SK-N-MC (cell line): ENCODE results near the gene SLC38A10.

Source experiments
- DNase-seq: peaks from one replicate; pipeline ENCODE4 v3.0.0-alpha.2; 2011; ENCODE audit warnings: low read depth, low spot score
- H3K27ac ChIP-seq: fragments of 200-600 bp; sonication (generic); 2 replicates; pipeline ENCODE4 v1.5.1; 2016; ENCODE audit warnings: mixed run types
- H3K36me3 ChIP-seq: fragments of 200-600 bp; sonication (generic); 2 replicates; pipeline ENCODE4 v1.6.1; 2017; ENCODE audit warnings: antibody characterized with exemption, low read length, mixed read lengths; ENCODE audit not compliant: insufficient read depth
- H3K4me3 ChIP-seq: fragments of 200-600 bp; sonication (generic); 2 replicates; pipeline ENCODE4 v1.5.1; 2016
- H3K9ac ChIP-seq: fragments of 200-600 bp; sonication (generic); 2 replicates; pipeline ENCODE4 v1.8.0; 2017; ENCODE audit warnings: mixed run types, mixed read lengths; ENCODE audit not compliant: insufficient read length
- H3K9me3 ChIP-seq: fragments of 200-600 bp; sonication (generic); 2 replicates; pipeline ENCODE4 v1.6.1; 2017; ENCODE audit warnings: low read depth, mild to moderate bottlenecking, antibody characterized with exemption, low read length, moderate library complexity, mixed read lengths
- EZH2 ChIP-seq: fragments of 200-600 bp; sonication (generic); IDR thresholded peaks from one replicate; pipeline ENCODE4 v1.6.1; 2017; ENCODE audit warnings: antibody characterized with exemption
- FOXP2 ChIP-seq: optimal IDR thresholded peaks from 2 replicates; pipeline ENCODE3; 2011; ENCODE audit warnings: mild to moderate bottlenecking, moderate library complexity; ENCODE audit not compliant: insufficient read depth; ENCODE audit errors: extremely low read length, control extremely low read depth
- POLR2AphosphoS5 ChIP-seq: IDR thresholded peaks from 2 replicates; pipeline ENCODE4 v1.6.1; 2012; ENCODE audit warnings: mild to moderate bottlenecking, low read depth, low read length, borderline replicate concordance

SLC38A10 gene

GRCh38 chr17:81325714-81326358 lies 30.7 kb upstream of the SLC38A10 start:
- H3K9me3 ChIP-seq, result no peaks in the 10 kb centered on the region

GRCh38 chr17:81324851-81325713 lies 30.0 kb upstream of the SLC38A10 start:
- no peak for TF ChIP-seq POLR2AphosphoS5
- Histone ChIP-seq H3K36me3 (no peaks in the 10 kb centered on the region), H3K9ac (no peak overlapping the region), H3K4me3 (no peak overlapping the region), H3K9me3 (no peaks in the 10 kb centered on the region), H3K27ac (no peak overlapping the region)
- no peak for DNase-seq

More at GRCh38 chr17:81325714-81326358, 30.7 kb upstream of the SLC38A10 start:
- H3K4me3 ChIP-seq, result no peak overlapping the region
- no peak for DNase-seq
- H3K27ac ChIP-seq, result no peak overlapping the region
- no peak overlapping the region for H3K9ac ChIP-seq
- no peak for TF ChIP-seq EZH2
- TF ChIP-seq FOXP2, result no peak
- no peak for TF ChIP-seq POLR2AphosphoS5
- no peaks in the 10 kb centered on the region for H3K36me3 ChIP-seq

- H3K4me3 ChIP-seq, result no peak overlapping the region
- H3K9me3 ChIP-seq, result no peaks in the 10 kb centered on the region
- H3K27ac ChIP-seq, result no peak overlapping the region
- no peak for DNase-seq
- no peaks in the 10 kb centered on the region for H3K36me3 ChIP-seq
- TF ChIP-seq POLR2AphosphoS5 (no peak), EZH2 (no peak), FOXP2 (no peak)
- H3K9ac ChIP-seq, result no peak overlapping the region
Observed at GRCh38 chr17:81324177-81324850, 29.2 kb upstream of the SLC38A10 start.

- TF ChIP-seq EZH2 (no peak), POLR2AphosphoS5 (no peak), FOXP2 (no peak)
- H3K4me3 ChIP-seq, result no peak overlapping the region
- H3K27ac ChIP-seq, result no peak overlapping the region
- H3K36me3 ChIP-seq, result no peaks in the 10 kb centered on the region
- H3K9me3 ChIP-seq, result no peaks in the 10 kb centered on the region
- DNase-seq, result no peak
- H3K9ac ChIP-seq, result no peak overlapping the region
Observed at GRCh38 chr17:81323411-81323868, 28.3 kb upstream of the SLC38A10 start.

- no peak overlapping the region for H3K27ac ChIP-seq
Observed at GRCh38 chr17:81323083-81323369, 27.9 kb upstream of the SLC38A10 start.

GRCh38 chr17:81322271-81323082 lies 27.4 kb upstream of the SLC38A10 start:
- Histone ChIP-seq H3K27ac (no peak overlapping the region), H3K36me3 (no peaks in the 10 kb centered on the region), H3K9me3 (no peaks in the 10 kb centered on the region), H3K9ac (no peak overlapping the region), H3K4me3 (no peak overlapping the region)
- no peak for DNase-seq
- no peak for TF ChIP-seq FOXP2
- no peak for TF ChIP-seq POLR2AphosphoS5
- no peak for TF ChIP-seq EZH2

More at GRCh38 chr17:81323083-81323369, 27.9 kb upstream of the SLC38A10 start:
- no peaks in the 10 kb centered on the region for H3K9me3 ChIP-seq
- no peaks in the 10 kb centered on the region for H3K36me3 ChIP-seq
- DNase-seq, result no peak
- H3K4me3 ChIP-seq, result no peak overlapping the region
- H3K9ac ChIP-seq, result no peak overlapping the region
- TF ChIP-seq POLR2AphosphoS5, result no peak
- TF ChIP-seq EZH2, result no peak
- TF ChIP-seq FOXP2, result no peak

GRCh38 chr17:81317961-81318605 lies 23.0 kb upstream of the SLC38A10 start:
- Histone ChIP-seq H3K4me3 (no peak overlapping the region), H3K36me3 (no peaks in the 10 kb centered on the region), H3K9ac (no peak overlapping the region), H3K9me3 (no peaks in the 10 kb centered on the region), H3K27ac (no peak overlapping the region)
- TF ChIP-seq FOXP2 (no peak), EZH2 (no peak), POLR2AphosphoS5 (no peak)
- DNase-seq, result no peak
